D721Med (cell line): ENCODE measurements around the gene ZNF184.

ENCODE experiments used
- DNase-seq: peaks from one replicate; pipeline ENCODE4 v3.0.0; 2011; ENCODE audit warnings: low spot score; ENCODE audit not compliant: insufficient read length
- FAIRE-seq: peaks from 2 replicates; lab custom pipeline; 2011; peaks lifted over from hg19 to GRCh38; lab: Jason Lieb, UNC
- CTCF ChIP-seq: IDR thresholded peaks from 2 replicates; pipeline ENCODE4 v1.5.1; 2012; ENCODE audit warnings: mild to moderate bottlenecking, control low read depth; ENCODE audit not compliant: insufficient read depth; ENCODE audit errors: missing control alignments

ZNF184 gene

DNA sequence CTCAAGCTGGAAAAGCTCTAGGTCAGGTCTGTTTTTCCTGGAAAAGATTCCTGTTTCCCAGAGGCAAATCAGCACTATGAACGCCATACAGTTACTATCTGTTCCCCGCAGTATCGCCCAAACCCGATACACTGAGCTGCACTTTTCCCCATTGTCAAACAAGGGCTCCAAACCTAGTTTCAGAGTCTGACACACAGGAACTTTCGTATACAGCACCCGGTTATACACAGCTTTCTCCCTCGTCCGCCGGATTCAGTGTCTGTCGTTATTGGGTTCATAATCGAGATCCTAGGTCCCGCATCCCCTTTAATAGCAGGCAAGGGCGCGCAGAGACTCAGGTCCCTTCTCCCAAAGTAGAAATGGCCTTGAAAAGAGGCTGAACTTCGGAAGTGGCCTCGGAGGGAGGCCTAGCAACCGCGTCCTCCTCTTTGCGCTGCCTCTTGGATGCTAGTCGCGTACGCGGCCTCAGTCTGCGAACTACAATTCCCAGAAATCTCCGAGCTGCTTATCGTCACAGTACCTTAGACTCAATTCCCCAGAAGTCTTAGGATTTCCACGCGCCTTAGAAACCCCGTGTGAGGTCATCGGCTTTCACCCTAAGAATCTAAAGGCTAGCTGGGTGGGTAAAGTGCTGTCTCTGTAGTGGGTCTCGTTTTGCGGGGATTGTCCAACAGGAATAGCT is 50.1 kb downstream of the ZNF184 start:
- DNase-seq: no peak
- TF ChIP-seq CTCF: no peak
- FAIRE-seq: no peak

DNA sequence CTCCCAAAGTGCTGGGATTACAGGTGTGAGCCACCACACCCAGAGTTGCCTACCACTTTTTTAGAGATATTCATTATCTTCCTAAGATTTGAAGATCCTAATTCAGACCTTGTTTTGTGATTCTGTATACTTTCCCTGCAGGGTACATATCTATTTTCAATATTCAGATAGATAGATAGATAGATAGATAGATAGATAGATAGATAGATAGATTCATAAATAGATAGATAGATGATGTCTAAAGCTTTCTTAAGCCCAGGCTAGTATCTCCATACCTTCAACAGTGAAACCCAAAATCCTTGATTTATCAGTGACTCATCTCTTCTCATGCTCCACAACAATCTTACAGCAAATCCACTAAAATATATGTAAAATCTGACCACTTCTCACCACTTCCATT is 53.5 kb downstream of the ZNF184 start:
- no peak for TF ChIP-seq CTCF
- no peak for FAIRE-seq
- DNase-seq: no peak

GRCh38 chr6:27415898-27416297 is 57.0 kb downstream of the ZNF184 start:
- no peak for TF ChIP-seq CTCF

GRCh38 chr6:27414996-27415395 is 57.9 kb downstream of the ZNF184 start:
- TF ChIP-seq CTCF: no peak
- FAIRE-seq (no peak), DNase-seq (no peak)

More at GRCh38 chr6:27415898-27416297, 57.0 kb downstream of the ZNF184 start:
- no peak for FAIRE-seq
- DNase-seq: no peak

- no peak for FAIRE-seq
- no peak for TF ChIP-seq CTCF
- no peak for DNase-seq
These were observed 58.6 kb downstream of the ZNF184 start for GRCh38 chr6:27414300-27414699.

DNA sequence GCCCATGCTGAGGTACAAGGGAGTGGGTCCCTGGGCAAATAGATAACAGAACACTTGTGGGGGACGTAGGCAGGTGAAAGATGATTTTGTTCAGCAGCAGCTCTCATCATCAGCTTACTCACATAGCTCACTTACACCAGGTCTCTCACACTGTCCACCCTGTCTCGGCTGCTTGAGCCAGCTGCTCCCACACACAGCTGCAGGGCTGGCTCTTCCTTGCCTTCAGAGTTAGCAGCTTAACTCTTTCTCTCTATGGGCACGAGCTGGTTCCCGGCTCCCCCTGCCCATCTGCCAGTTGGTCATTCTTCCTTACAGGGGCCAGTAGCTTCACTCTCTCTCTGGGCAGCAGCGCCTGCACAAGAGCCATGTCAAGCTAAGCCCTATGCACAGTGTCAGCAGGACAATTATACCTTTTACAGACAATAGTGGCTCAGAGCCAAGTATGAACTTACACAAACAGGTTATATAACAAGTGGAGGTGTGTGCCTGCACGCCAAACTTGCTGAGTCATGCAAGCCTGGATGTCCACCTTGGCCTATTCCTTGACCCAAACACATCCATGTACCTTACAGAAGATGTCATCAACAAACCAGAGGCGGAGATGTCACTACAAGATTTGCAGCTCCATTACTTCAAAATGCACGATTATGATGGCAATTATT is 65.6 kb downstream of the ZNF184 start:
- DNase-seq (no peak), FAIRE-seq (no peak)
- TF ChIP-seq CTCF: no peak

DNA sequence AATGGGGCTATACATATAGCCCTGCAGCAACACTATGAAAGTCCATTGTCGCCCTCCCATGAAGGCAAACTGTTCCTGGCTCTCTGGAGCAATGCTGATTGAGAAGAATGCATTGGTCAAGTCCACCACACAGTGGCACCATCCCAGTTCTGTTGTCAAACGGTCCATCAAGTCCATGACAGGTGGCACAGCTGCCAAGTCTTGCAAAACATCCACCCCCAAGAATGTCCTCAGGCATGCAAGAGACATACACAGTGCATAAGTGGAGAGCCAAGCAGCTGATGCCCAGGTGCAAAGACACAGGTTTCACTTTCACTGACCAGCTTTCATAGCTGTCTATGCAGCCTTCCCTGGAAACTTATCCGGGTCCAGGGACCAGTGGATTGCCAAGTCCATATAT is 66.8 kb downstream of the ZNF184 start:
- TF ChIP-seq CTCF: no peak
- DNase-seq: no peak
- no peak for FAIRE-seq
